ENCODE measurements around the gene SYNE2.

DNA sequence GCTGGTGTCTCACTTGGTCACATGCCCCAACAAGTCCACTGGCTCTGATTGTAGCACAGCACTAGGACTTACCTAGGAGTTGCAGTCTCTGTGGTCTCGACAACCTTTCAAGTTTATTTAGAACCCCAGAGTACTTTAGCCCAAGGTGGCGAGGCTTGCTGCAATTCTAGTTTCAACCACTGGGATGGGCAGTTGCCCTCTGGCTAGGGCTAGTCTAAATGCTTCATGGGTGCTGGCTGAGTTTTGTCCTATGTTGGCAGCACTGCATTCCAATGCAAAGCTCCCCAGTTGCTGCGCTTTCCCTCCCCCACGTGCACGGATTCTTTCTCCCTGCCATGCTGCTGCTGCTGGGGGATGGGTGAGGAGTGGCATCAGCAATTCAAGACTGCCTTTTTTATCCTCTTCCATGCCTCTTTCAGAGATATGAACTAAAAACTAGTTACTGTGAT, 207.9 kb downstream of the SYNE2 start:
- TF ChIP-seq SMC3 (conservative IDR thresholded peaks at IDR 0.05; ENCODE audit: poor library complexity) = no peak
- no peak for TF ChIP-seq EP300 (conservative IDR thresholded peaks at IDR 0.05; ENCODE audit: poor library complexity, severe bottlenecking)

All from neural cell (in vitro differentiated cells).